ENCODE data around the gene PLEKHG2.

GRCh38 chr19:39399668-39400050 is 12.8 kb upstream of the PLEKHG2 start:
- no peak for TF ChIP-seq CTCF (IDR thresholded peaks at IDR 0.05)
- no peak for TF ChIP-seq POLR2A (IDR thresholded peaks at IDR 0.05)
